GM12892 (cell line): Measurements from ENCODE around the gene FARP1.

Experiments used
- POLR2A ChIP-seq: IDR thresholded peaks from 2 replicates; pipeline ENCODE4 v1.6.1; 2011; ENCODE audit warnings: low read depth, low read length, control low read depth
- POLR2AphosphoS5 ChIP-seq: IDR thresholded peaks from 2 replicates; pipeline ENCODE4 v1.6.1; 2011; ENCODE audit warnings: low read depth, low read length, control low read depth

GRCh38 chr13:98441056-98441676, 298.3 kb downstream of the FARP1 start:
- no peak for TF ChIP-seq POLR2AphosphoS5
- TF ChIP-seq POLR2A: no peak
